Stimulated activated CD4-positive, alpha-beta T cell treated with anti-CD3 and anti-CD28 coated beads, TNF-alpha, amount 100 ng/mL, for 1 hour (primary cell): ENCODE measurements around the gene NRXN2.

Experiments
- DNase-seq, 3 donors: peaks; one replicate each; pipeline ENCODE4 v3.0.0-alpha.2; 2020; ENCODE audit warnings: low read depth in 3 of 3, low spot score in 1 of 3

The NRXN2 gene

GRCh38 chr11:64744544-64745188 is 21.7 kb upstream of the NRXN2 start:
- DNase-seq, result no peak

- peak; percentile 56 to 75 (median 70) for DNase-seq
Observed at GRCh38 chr11:64743591-64744543, 20.9 kb upstream of the NRXN2 start, which contains the start of gene RASGRP2. Gene RASGRP2 (minus strand): TSS chr11:64744142. CDS start chr11:64742866, 1,276 bp downstream.

GRCh38 chr11:64742889-64743590 is 20.0 kb upstream of the NRXN2 start:
- peak; percentile 34 to 76 (median 60) for DNase-seq

GRCh38 chr11:64742087-64742888 is 19.3 kb upstream of the NRXN2 start:
- no peak for DNase-seq

GRCh38 chr11:64741375-64742086 is 18.5 kb upstream of the NRXN2 start:
- DNase-seq, result no peak

GRCh38 chr11:64739871-64740270 is 16.9 kb upstream of the NRXN2 start:
- no peak for DNase-seq

GRCh38 chr11:64736654-64737053 is 13.7 kb upstream of the NRXN2 start:
- DNase-seq, result no peak

DNA sequence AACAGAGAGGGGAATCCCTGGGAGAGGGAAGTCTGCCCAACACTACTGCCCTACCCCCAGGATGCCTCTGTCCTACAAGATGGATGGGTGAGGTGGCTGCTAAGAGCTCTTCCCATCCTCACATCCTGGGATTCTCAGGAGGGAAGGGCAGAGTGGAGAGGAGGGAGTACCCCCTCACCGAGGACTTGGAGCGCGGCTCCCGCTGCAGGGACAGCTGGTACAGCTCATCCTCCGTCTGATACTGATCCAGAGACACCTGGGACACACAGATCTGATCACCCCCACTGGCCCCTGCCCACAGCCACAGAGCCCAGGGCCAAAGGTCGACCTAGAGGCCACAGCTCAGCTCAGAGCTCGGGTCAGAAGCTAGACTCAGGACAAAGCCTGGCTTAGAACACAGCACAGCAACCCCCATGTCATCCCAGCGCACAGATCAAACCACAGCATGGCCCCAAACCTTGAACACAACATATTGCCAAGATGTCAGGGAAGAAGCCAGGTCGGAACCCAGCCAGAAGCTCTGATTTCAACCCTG is 12.8 kb upstream of the NRXN2 start:
- DNase-seq, result no peak

GRCh38 chr11:64734811-64735724 is 12.1 kb upstream of the NRXN2 start:
- DNase-seq, result no peak

- DNase-seq, result no peak
Observed at GRCh38 chr11:64731601-64732000, 8.6 kb upstream of the NRXN2 start.

DNA sequence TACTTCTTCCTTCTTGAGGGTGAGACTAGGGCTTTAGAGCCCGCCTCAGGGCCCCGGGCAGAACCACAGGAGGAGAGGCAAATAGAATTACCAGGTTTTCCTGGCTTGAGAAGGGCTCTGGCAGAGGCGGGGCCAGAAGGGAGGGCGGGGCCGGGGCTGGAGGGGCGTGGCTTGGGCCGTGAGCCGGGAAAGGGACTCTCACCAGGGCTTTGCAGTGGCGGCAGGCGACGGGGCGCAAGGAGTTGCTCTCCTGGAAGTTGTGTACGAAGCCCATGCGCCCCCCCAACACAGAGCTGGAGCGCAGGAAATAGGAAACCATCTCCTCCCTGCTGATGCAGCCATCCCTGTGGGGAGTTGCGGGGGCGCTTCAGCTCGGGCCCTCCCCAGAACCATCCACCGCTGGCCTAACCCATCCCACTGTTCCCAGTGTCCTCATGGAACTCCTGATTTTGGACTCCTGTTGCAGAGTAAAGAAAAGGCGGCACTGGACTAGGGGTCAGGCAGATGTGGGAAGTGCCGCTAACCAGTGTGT is 6.9 kb upstream of the NRXN2 start:
- no peak for DNase-seq

GRCh38 chr11:64728757-64729365 is 5.9 kb upstream of the NRXN2 start:
- no peak for DNase-seq

DNA sequence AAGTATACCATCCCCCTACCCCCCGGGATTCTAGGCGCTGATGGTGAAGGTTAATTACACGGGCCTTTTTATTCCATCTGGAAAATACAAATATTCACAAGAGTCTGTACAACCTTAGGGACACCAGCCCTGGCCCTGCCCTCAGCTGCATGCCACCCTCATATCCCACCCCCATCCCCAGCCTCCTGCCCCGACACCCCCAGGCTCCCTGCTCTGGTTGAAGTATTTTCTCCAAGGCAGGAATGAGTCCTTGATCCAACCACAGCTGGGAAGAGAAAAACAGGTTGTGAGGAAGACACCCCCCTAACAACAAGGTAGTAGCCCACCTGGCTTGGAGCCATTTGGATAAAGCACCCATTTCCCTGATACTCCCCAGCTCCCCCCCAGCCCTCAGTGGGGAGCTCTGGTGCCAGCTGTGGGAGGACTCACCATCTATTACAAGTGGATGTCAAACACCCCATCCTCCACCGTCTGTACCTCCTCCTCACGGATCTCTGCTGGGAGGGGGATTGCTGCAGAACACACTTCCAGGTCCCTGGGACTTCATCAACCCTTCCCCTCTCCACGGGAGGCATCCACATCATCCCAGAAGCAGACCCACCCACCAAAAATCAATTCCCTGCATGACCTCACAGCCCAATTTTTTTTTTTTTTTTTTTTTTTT is 4.0 kb upstream of the NRXN2 start:
- DNase-seq, result no peak

DNA sequence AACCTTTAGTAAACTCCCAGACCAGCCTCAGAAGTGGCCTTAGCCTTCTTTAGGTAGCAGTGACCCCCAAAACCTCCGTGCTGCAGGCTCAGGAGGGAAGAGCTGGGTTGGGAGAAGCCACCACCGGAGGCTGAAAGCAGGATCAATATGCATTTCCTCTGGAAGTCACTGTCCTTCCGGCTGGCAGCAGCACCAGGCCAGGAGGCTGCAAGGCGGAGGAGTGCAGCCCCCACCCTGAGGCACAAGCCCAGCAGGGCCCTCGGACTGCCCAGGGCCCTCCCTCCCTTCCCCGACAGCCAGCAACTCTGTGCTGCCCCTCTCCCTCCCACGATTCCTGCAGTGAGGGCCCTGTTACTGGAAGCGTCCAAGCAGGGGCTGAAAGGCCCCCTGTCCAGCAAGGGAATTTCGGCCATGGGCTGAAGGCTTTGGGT is 3.2 kb upstream of the NRXN2 start:
- DNase-seq, result no peak

DNA sequence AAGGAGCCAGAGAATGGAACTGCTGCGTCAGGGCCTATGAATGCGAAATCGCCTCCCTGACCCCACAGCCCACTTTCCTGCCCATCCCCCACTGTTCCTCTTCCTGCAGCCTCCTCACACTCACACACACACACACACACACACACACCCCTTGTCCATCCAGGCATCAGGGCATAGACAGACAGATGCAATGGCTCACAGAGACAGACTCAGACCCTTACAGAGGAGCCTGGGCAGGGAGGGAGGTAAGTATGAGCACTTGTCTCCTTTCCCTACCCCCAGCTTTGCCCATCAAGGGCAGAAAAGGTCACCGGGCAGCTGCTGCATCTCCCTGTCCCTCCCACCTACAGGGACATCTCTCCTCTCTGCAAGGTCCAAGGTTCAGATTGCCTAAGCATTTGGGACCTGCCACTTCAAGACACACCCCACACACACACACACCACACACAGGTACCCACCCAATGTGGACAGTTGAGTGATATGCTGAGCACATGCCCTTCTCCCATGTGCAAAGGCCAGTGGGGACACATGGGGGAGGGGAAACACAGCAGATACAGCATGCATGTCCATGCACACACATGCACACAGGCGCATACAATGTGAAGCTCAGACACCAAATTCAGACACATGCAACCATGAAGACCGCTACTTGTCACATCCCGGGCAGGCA is 2.0 kb upstream of the NRXN2 start:
- no peak for DNase-seq

- DNase-seq, result no peak
Observed at GRCh38 chr11:64723907-64724862, 1.2 kb upstream of the NRXN2 start.
